H1 (cell line): ENCODE data around the gene GAREM2. TPM values are rescaled to one million over a fixed set of nuclear protein-coding genes. Genes with fewer than 3 reads are reported as not detected.
A peak's percentile ranks its signal among the peaks of the same experiment; 100 is the strongest.

Experiments used
- ASH2L ChIP-seq: fragments of 200-600, 300-600 bp; sonication (generic); IDR thresholded peaks from one replicate; pipeline ENCODE4 v1.7.1; 2017; ENCODE audit warnings: low read length
- BCL11A ChIP-seq, 2 experiments: IDR thresholded peaks; one replicate each; pipeline ENCODE4 v1.6.1; 2011; ENCODE audit warnings: low read depth in 2 of 2, low read length in 2 of 2, mild to moderate bottlenecking in 2 of 2
- CBX5 ChIP-seq: fragments of 300-800, 300-1000 bp; sonication (generic); IDR thresholded peaks from 2 replicates; pipeline ENCODE4 v1.7.1; 2016; ENCODE audit warnings: antibody characterized with exemption, low read length, low read depth
- EGR1 ChIP-seq: IDR thresholded peaks from 2 replicates; pipeline ENCODE4 v1.6.1; 2011; ENCODE audit warnings: low read depth, low read length, borderline replicate concordance
- FOSL1 ChIP-seq: IDR thresholded peaks from 2 replicates; pipeline ENCODE4 v1.6.1; 2011; ENCODE audit warnings: mild to moderate bottlenecking, low read depth, low read length, moderate library complexity; ENCODE audit not compliant: insufficient read depth
- HDAC6 ChIP-seq: IDR thresholded peaks from one replicate; pipeline ENCODE4 v1.7.1; 2012; ENCODE audit warnings: low read depth, mild to moderate bottlenecking, inconsistent platforms, low read length, moderate library complexity
- PHF8 ChIP-seq: fragments of 200-600 bp; sonication (generic); conservative IDR thresholded peaks from 2 replicates; pipeline ENCODE4 v1.7.1; 2012; ENCODE audit warnings: low read depth, mild to moderate bottlenecking, inconsistent platforms, low read length, moderate library complexity
- POLR2AphosphoS5 ChIP-seq: IDR thresholded peaks from 2 replicates; pipeline ENCODE4 v1.6.1; 2011; ENCODE audit warnings: low read depth, low read length
- RAD21 ChIP-seq, 2 experiments: IDR thresholded peaks in 1 of 2; conservative IDR thresholded peaks in 1 of 2; 2 replicates each; pipeline ENCODE4 v1.6.1; 2011; ENCODE audit warnings: low read depth in 2 of 2, low read length in 2 of 2, improper control_type of control experiment in 1 of 2, inconsistent platforms in 1 of 2, mild to moderate bottlenecking in 1 of 2, moderate library complexity in 1 of 2
- RBBP5 ChIP-seq: IDR thresholded peaks from 2 replicates; pipeline ENCODE4 v1.7.1; 2012; ENCODE audit warnings: low read depth, mild to moderate bottlenecking, inconsistent platforms, low read length, moderate library complexity, borderline replicate concordance
- SAP30 ChIP-seq: fragments of 300-600 bp; sonication (generic); IDR thresholded peaks from 2 replicates; pipeline ENCODE4 v1.7.1; 2012; ENCODE audit warnings: low read length, moderate library complexity, mild to moderate bottlenecking, inconsistent platforms; ENCODE audit not compliant: insufficient read depth, insufficient replicate concordance
- SRF ChIP-seq: IDR thresholded peaks from 2 replicates; pipeline ENCODE4 v1.6.1; 2011; ENCODE audit warnings: mild to moderate bottlenecking, low read depth, low read length, moderate library complexity
- TBP ChIP-seq: IDR thresholded peaks from 2 replicates; pipeline ENCODE4 v1.6.1; 2011; ENCODE audit warnings: low read depth, low read length, improper control_type of control experiment
- polyA plus RNA-seq, 7 experiments: library from polyadenylated mRNA; depleted of rRNA in 3 of 7; stranded (reverse) in 5 of 7; unstranded in 2 of 7; fragments of >200 nt in 5 of 7; fragments of 200-250 nt in 2 of 7; gene quantifications; 1 replicate in 5 of 7; 2 replicates in 1 of 7; 4 replicates in 1 of 7; pipeline versions ENCODE4 v1.2.1 to v1.2.3, GENCODE V29; 2011 to 2013; ENCODE audit warnings: missing spikeins in 2 of 7, mixed read lengths in 2 of 7
- total RNA-seq: library from RNA; stranded (reverse); fragmentation: NEBNext Ultra II Directional; extraction: Animal tissue kit (Norgen Biotek cat#: 25700); gene quantifications from 2 replicates; pipeline ENCODE4 v1.2.1, GENCODE V29; 2021
- TF ChIP-seq, protein P1 (sequence below): IDR thresholded peaks from 2 replicates; pipeline ENCODE4 v1.6.1; 2012; ENCODE audit warnings: inconsistent platforms

GAREM2 gene
- total and polyA plus RNA-seq, 2 of the 8 experiments (the other 6 are each of a cell fraction or from before 2014, with no cell fraction given) = 19.9 TPM

DNA sequence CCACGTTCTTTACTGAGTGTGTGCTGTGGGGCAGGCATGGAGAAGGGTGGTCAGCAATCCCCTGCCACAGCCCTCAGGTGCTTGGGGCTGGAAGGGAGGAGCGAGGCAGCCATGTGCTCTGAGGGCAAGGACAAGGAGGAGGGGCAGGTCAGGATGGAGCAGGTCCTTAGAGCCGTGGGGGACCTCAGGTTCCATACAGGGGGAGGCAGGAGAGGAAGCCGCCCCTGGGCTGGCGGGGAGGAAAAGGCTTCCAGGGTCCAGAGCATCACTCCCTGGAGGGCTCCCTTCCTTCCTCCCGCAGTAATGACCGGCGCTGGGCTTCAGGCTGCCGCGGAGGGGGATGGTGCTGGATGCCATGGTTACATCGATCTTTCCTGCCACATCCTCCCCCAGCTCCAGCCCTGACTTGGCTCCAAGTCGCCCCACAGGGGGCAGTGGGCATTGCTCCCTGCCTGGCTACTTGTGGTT lies 6.6 kb downstream of the GAREM2 start (continued):
- no peak for TF ChIP-seq PHF8
- peak; percentile 49; the same call in 1 of the 2 replicates for TF ChIP-seq RBBP5
- no peak for TF ChIP-seq SRF
- no peak for TF ChIP-seq EGR1
- no peak for TF ChIP-seq CBX5
- TF ChIP-seq ASH2L = no peak
- no peak for TF ChIP-seq BCL11A (IDR thresholded peaks at IDR 0.05; ENCODE audit: low read depth in 2 of 2, low read length in 2 of 2)
- peak; percentile 23 for TF ChIP-seq SAP30
- TF ChIP-seq, protein P1, sequence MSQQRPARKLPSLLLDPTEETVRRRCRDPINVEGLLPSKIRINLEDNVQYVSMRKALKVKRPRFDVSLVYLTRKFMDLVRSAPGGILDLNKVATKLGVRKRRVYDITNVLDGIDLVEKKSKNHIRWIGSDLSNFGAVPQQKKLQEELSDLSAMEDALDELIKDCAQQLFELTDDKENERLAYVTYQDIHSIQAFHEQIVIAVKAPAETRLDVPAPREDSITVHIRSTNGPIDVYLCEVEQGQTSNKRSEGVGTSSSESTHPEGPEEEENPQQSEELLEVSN = peak; percentile 58; the same call in 1 of the 2 replicates
- TF ChIP-seq POLR2AphosphoS5 = peak; percentile 50; the same call in 1 of the 2 replicates
- TF ChIP-seq TBP = no peak
- TF ChIP-seq RAD21 (IDR thresholded peaks at IDR 0.05 in 1 of 2, conservative IDR thresholded peaks at IDR 0.05 in 1 of 2; ENCODE audit: low read depth in 2 of 2, low read length in 2 of 2) = no peak
- no peak for TF ChIP-seq HDAC6
- TF ChIP-seq FOSL1 = no peak
